Activated CD4-positive, alpha-beta memory T cell treated with anti-CD3 and anti-CD28 coated beads for 36 hours (primary cell): ENCODE measurements around the gene U2AF2. TPM values are rescaled to one million over a fixed set of nuclear protein-coding genes. Genes with fewer than 3 reads are reported as not detected.
A peak's percentile ranks its signal among the peaks of the same experiment; 100 is the strongest.

Source experiments
- CTCF ChIA-PET: fragments of 350-600 bp; sonication (Branson Sonifier 250); formaldehyde crosslinking; loops from one replicate; lab custom pipeline; 2021; ENCODE audit warnings: antibody characterized with exemption, inconsistent platforms; lab: Charles Lee
- POLR2A ChIA-PET: fragments of 350-600 bp; sonication (Branson Sonifier 250); formaldehyde crosslinking; loops from one replicate; lab custom pipeline; 2021; ENCODE audit warnings: antibody characterized with exemption; lab: Charles Lee
- DNase-seq: peaks from one replicate; pipeline ENCODE4 v3.0.0-alpha.2; 2020
- H3K27ac Mint-ChIP-seq: one replicate; pipeline ENCODE4 v1.8.0; 2021; ENCODE audit warnings: mixed read lengths
- H3K27me3 Mint-ChIP-seq: one replicate; pipeline ENCODE4 v1.8.0; 2021; ENCODE audit warnings: mixed read lengths
- H3K36me3 Mint-ChIP-seq: one replicate; pipeline ENCODE4 v1.8.0; 2021; ENCODE audit warnings: mixed read lengths
- H3K4me1 Mint-ChIP-seq: one replicate; pipeline ENCODE4 v1.8.0; 2021; ENCODE audit warnings: low read depth, mixed read lengths
- H3K4me3 Mint-ChIP-seq: one replicate; pipeline ENCODE4 v1.8.0; 2021; ENCODE audit warnings: mild to moderate bottlenecking, mixed read lengths
- H3K9me3 Mint-ChIP-seq: one replicate; pipeline ENCODE4 v1.8.0; 2021; ENCODE audit warnings: mixed read lengths
- intact Hi-C: fragments of 100-400 bp; cut with micrococcal nuclease; formaldehyde crosslinking; loops from one replicate; pipeline ENCODE4 v1.15.1; 2023
- total RNA-seq, 2 experiments: library from RNA; stranded (reverse); gene quantifications; one replicate each; pipeline ENCODE4 v1.2.3, GENCODE V29; 2021

Gene U2AF2
- total RNA-seq, 2 experiments from 2014 or later: 249 to 251 TPM

DNA sequence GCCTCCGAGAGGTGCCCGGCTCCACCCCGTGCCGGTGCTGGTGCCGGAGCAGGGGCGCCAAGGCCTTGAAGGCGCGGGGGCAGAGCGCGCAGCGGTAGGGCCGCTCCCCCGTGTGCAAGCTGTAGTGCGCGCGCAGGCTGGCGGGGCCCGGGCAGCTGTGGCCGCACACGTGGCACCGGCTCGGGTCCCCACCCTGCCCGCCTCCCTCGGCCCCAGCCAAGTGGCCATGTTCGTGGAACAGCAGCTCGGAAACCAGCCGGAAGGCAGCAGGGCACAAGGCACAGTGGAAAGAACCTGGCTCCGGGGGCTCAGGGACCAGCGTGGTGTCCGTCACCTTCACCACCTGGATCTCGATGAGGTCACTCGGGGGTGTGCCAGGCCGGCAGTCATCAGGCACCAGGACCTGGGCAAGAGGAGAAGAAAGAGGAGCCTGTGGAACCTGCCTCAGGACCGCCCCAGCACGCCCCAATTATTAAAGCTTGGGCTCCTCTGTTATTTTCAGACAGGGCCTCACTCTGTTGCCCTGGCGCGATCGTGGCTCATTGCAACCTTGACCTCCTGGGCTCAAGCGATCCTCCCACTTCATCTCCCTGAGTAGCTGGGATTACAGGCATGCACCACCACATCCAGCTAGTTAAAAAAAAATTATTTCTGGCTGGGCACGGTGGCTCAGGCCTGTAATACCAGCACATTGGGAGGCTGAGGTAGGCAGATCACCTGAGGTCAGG, 32.4 kb upstream of the U2AF2 start:
- CTCF ChIA-PET: interaction anchor here (0.7 to 2.5 kb wide), 3 partner anchors 10 to 119 kb away, joined by 3 to 18 read pairs (median 4); partner anchors contain the start of gene ZNF865
- POLR2A ChIA-PET: no interaction called here
- no peaks in the 10 kb centered on the region for H3K9me3 Mint-ChIP-seq
- peaks cover 47% of the 10 kb centered on the region for H3K4me1 Mint-ChIP-seq
- no peak for DNase-seq
- intact Hi-C loops: no loop called here
- H3K4me3 Mint-ChIP-seq: no peak overlapping the region
- H3K36me3 Mint-ChIP-seq: peaks cover 9% of the 10 kb centered on the region
- no peaks in the 10 kb centered on the region for H3K27me3 Mint-ChIP-seq
- no peak overlapping the region for H3K27ac Mint-ChIP-seq

DNA sequence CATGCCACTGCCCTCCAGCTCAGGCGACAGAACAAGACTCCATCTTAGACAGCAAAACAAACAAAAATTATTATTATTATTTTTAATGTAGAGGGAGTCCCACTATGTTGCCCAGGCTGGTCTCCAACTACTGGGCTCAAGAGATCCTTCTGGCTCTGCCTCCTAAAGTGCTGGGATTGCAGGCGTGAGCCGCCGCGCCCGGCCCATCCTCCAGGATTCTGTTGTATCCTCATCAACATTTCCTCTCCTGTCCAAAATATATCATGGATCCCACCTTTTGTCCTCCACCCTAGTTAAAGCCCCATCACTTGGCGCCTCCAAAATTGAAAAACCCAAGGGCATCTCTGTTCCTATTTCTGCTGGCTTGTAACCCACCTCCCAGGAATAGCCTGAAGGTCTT, 31.7 kb upstream of the U2AF2 start:
- no peak for DNase-seq
- CTCF ChIA-PET: interaction anchor here (0.7 to 2.5 kb wide), 5 partner anchors 9 to 119 kb away, joined by 3 to 18 read pairs (median 9); partner anchors contain the start of gene ZNF865
- POLR2A ChIA-PET: no interaction called here
- intact Hi-C loops: no loop called here
- Mint-ChIP-seq H3K27ac (no peak overlapping the region), H3K27me3 (no peaks in the 10 kb centered on the region), H3K36me3 (peaks cover 6% of the 10 kb centered on the region), H3K4me3 (no peak overlapping the region), H3K4me1 (peaks cover 47% of the 10 kb centered on the region), H3K9me3 (no peaks in the 10 kb centered on the region)

DNA sequence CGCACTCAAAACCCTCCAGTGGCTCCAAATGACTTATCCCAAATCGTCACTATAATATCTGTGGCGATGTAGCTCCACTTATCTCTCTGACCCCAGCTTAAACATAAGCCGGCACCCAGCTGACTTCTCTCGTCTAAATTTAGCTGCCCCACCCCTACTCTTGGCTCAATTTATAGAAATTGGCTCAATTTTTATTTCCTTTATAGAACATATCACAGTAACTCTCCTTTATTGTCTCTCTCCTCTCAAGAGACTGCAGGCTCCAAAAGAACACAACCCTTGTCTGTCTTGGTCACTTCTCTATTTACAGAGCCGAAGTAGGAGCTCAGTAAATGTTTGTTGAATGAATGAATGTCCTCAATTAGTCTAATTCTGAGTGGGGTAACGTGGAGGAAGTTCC, 31.3 kb upstream of the U2AF2 start:
- Mint-ChIP-seq H3K4me1 (peaks cover 47% of the 10 kb centered on the region), H3K27ac (no peak overlapping the region), H3K4me3 (no peak overlapping the region), H3K36me3 (peaks cover 6% of the 10 kb centered on the region), H3K9me3 (no peaks in the 10 kb centered on the region), H3K27me3 (no peaks in the 10 kb centered on the region)
- POLR2A ChIA-PET: interaction anchor here (1.9 to 2.4 kb wide), 2 partner anchors 24 to 31 kb away, joined by 6 to 20 read pairs; partner anchors contain the start of genes FIZ1, U2AF2 and ZNF524
- CTCF ChIA-PET: interaction anchor here (1.3 to 2.5 kb wide), 4 partner anchors 9 to 120 kb away, joined by 3 to 18 read pairs (median 10); partner anchors contain the start of gene ZNF865
- DNase-seq: no peak
- intact Hi-C loops: no loop called here

DNA sequence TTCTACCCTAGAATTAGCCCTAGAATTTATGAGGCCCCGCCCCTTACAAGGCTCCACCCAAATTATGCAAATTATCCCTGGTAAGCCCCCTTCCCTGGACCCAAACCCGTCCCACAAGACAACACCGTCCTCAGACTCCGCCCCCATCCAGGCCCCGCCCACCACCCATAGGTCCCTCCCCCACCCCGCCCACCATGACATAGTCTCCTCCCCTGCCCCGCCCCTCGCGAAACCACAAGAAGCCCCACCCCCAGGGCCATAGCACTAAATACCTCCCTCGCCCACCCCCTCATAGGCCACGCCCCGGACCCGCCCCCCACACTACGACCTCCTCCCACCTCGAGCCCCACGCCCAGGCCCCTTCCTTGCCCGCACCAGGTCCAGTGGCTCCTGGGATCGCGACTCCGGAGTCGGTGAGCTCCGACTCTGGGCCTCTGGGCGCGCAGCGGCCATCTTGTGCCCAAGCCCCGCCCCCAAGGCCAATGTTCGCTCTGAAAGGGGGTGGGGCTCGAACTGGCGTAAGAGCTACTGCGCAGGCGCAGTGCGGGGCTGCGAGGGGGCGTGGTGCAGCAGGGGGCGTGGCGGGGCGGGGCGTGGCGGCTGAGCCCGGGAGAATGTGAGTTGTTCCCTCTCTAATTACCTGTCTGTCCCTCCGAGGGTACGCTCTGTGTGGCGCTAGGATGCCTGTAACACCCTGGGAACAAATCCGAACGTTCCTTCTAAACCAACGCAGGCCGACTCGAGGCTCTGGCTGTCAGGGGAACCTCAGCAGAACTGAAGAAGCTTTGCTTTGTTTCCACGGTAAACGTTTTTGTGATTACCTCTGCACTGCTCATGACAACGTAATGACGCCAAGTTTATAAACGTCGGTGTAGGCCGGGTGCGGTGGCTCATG, 30.5 kb upstream of the U2AF2 start, which contains the start of gene ZNF784:
TSS of gene ZNF784 (minus strand) at position 458 of the 895 bp plus-strand sequence. CDS start at position 453, 5 bp downstream.
- DNase-seq: peak; percentile 94
- CTCF ChIA-PET: interaction anchor here (0.6 to 3.3 kb wide), 13 partner anchors 9 to 381 kb away, joined by 3 to 26 read pairs (median 4); partner anchors contain the start of genes KMT5C, PPP6R1, ZNF581 and ZNF865
- intact Hi-C loops: loop anchor here (1.0 kb wide), 4 partner anchors 8 to 44 kb away; partner anchors contain the start of genes FIZ1, ZNF579 and ZNF865
- Mint-ChIP-seq H3K4me3 (peak within 1 kb of the TSS; percentile 83), H3K27me3 (no peaks in the 10 kb centered on the region), H3K27ac (peak within 1 kb of the TSS; percentile 94), H3K36me3 (peaks cover 6% of the 10 kb centered on the region), H3K4me1 (peaks cover 46% of the 10 kb centered on the region), H3K9me3 (no peaks in the 10 kb centered on the region)
- POLR2A ChIA-PET: interaction anchor here (0.9 to 2.4 kb wide), 6 partner anchors 9 to 148 kb away, joined by 4 to 20 read pairs (median 6); partner anchors contain the start of genes FIZ1, U2AF2, ZNF524 and ZNF628

DNA sequence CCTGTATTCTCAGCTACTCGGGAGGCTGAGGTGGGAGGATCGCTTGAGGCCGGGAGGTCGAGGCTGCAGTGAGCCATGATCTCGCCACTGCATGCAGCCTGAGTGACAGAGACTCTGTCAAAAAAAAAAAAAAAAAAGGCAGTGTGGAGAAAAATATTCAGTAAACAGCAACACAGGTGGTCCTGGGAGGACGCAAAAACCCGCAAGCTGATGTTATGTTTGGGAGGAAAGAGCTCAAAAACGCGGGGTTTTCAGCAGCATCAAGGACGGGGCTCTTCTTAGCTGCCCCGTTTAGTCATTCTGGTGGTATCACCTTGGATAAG, 29.9 kb upstream of the U2AF2 start:
- H3K27me3 Mint-ChIP-seq: no peaks in the 10 kb centered on the region
- H3K27ac Mint-ChIP-seq: peak overlapping the region; percentile 94
- POLR2A ChIA-PET: interaction anchor here (0.6 to 2.4 kb wide), 7 partner anchors 8 to 148 kb away, joined by 3 to 20 read pairs (median 5); partner anchors contain the start of genes FIZ1, U2AF2, ZNF524 and ZNF628
- H3K36me3 Mint-ChIP-seq: peaks cover 6% of the 10 kb centered on the region
- H3K4me3 Mint-ChIP-seq: peak overlapping the region; percentile 83
- intact Hi-C loops: no loop called here
- no peaks in the 10 kb centered on the region for H3K9me3 Mint-ChIP-seq
- peaks cover 41% of the 10 kb centered on the region for H3K4me1 Mint-ChIP-seq
- no peak for DNase-seq
- CTCF ChIA-PET: interaction anchor here (0.6 to 3.3 kb wide), 13 partner anchors 8 to 366 kb away, joined by 3 to 26 read pairs (median 6); partner anchors contain the start of genes KMT5C, PPP6R1, ZNF581 and ZNF865

DNA sequence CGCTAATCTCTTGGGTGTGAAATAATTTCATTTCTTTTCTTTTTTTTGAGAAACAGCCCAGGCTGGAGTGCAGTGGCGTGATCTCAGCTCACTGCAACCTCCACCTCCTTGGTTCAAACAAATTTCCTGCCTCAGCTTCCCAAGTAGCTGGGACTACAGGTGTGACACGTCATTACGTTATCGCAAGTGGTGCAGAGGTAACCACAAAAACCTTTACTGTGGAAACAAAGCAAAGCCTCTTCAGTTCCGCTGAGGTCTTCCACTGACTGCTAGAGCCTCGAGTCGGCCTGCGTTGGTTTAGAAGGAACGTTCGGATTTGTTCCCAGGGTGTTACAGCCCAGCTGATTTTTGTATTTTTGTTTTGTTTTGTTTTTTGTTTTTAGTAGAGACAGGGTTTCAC, 28.5 kb upstream of the U2AF2 start:
- H3K9me3 Mint-ChIP-seq: no peaks in the 10 kb centered on the region
- intact Hi-C loops: loop anchor here (1.0 kb wide), 1 partner anchor 28 kb away; no protein-coding TSS in a partner anchor
- H3K27me3 Mint-ChIP-seq: no peaks in the 10 kb centered on the region
- peak overlapping the region; percentile 71 for H3K27ac Mint-ChIP-seq
- no peaks in the 10 kb centered on the region for H3K36me3 Mint-ChIP-seq
- DNase-seq: peak; percentile 76
- H3K4me1 Mint-ChIP-seq: peaks cover 28% of the 10 kb centered on the region
- ChIA-PET POLR2A (interaction anchor here (1.0 to 2.0 kb wide), 5 partner anchors 9 to 371 kb away, joined by 3 to 5 read pairs (median 4); partner anchors contain the start of genes FIZ1, ZNF580 and ZNF865), CTCF (interaction anchor here (1.0 to 3.3 kb wide), 10 partner anchors 12 to 538 kb away, joined by 3 to 26 read pairs (median 6); partner anchors contain the start of gene ZNF865)
- H3K4me3 Mint-ChIP-seq: peak overlapping the region; percentile 42

DNA sequence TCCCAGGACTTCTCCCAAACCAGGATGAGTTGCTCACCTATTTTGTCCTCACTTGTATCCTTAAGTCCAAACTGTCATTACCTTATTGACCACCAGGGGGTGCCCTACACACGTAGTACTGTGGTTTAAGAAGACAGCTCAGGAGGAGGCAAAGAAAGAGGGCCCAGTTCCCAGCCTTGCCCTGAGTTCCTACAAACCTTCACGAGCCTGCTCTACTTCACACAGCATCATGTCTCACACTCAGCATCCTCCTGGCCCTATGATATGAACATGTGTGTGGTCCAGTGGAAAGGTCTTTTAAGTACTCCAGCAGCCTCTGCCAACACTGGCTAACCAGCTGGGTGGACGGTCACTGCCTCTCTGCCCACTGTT, 22.4 kb upstream of the U2AF2 start:
- no peak overlapping the region for H3K27ac Mint-ChIP-seq
- H3K9me3 Mint-ChIP-seq: no peaks in the 10 kb centered on the region
- DNase-seq: peak; percentile 88
- peaks cover 5% of the 10 kb centered on the region for H3K36me3 Mint-ChIP-seq
- peaks cover 39% of the 10 kb centered on the region for H3K4me1 Mint-ChIP-seq
- H3K4me3 Mint-ChIP-seq: no peak overlapping the region
- ChIA-PET CTCF (interaction anchor here (0.7 to 3.8 kb wide), 45 partner anchors 8 to 701 kb away, joined by 3 to 36 read pairs (median 5); partner anchors contain the start of genes CCDC106, FIZ1, ISOC2 and PPP1R12C), POLR2A (interaction anchor here (0.6 to 2.1 kb wide), 6 partner anchors 10 to 373 kb away, joined by 3 to 6 read pairs (median 4); partner anchors contain the start of genes FIZ1, PPP6R1, UBE2S and ZNF581)
- intact Hi-C loops: loop anchor here (1.0 to 5.0 kb wide), 3 partner anchors 8 to 165 kb away; partner anchors contain the start of gene ZNF784
- no peaks in the 10 kb centered on the region for H3K27me3 Mint-ChIP-seq

DNA sequence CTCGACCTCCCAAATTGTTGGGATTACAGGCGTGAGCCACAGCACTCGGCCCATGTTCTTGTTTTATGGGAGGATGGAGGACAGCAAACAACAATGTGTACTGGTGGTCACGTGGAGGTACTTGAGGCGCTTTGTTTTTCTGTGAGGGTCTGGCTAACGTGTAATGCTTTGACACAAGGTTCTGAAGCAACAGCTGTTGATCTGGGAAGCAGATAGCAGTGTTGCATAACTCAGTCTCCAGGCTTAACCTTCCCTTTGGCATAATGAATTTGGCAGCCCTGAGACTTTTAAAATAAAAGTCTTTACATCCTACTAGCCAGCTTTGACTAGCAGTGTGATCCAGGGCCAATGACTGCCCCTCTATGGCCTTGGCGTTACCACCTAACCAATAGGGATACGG, 21.0 kb upstream of the U2AF2 start:
- Mint-ChIP-seq H3K9me3 (no peaks in the 10 kb centered on the region), H3K27ac (peak overlapping the region; percentile 99), H3K36me3 (peaks cover 9% of the 10 kb centered on the region), H3K4me1 (peaks cover 49% of the 10 kb centered on the region), H3K4me3 (peak overlapping the region; percentile 99), H3K27me3 (no peaks in the 10 kb centered on the region)
- ChIA-PET CTCF (interaction anchor here (0.9 to 3.8 kb wide), 19 partner anchors 9 to 439 kb away, joined by 3 to 36 read pairs (median 16); partner anchors contain the start of genes CCDC106, KMT5C, U2AF2 and ZNF579), POLR2A (interaction anchor here (0.8 to 2.1 kb wide), 5 partner anchors 9 to 507 kb away, joined by 3 to 6 read pairs (median 4); partner anchors contain the start of genes FIZ1, ZNF581 and ZNF784)
- no peak for DNase-seq
- intact Hi-C loops: loop anchor here (2.0 to 5.0 kb wide), 2 partner anchors 41 to 167 kb away; partner anchors contain the start of gene EPN1

DNA sequence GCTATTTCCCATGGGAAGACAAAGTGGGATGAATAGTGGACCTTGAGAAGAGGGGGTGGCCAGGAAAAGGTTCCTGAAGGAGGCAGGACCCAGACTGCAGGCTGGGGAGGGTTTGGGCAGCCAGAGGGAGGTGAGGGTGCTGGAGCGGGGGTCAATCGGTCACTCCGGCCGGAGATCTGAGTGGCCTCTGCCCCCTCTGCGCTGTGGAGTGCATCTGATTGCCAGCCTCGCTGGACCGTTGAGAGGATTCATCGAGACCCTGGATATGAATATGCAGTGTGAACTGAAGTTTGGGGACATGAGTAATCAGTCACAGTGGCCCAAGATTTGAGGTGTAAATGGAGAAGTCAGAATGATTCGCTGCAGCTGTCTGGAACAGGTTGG, 19.5 kb upstream of the U2AF2 start:
- peaks cover 13% of the 10 kb centered on the region for H3K36me3 Mint-ChIP-seq
- peak overlapping the region; percentile 99 for H3K4me3 Mint-ChIP-seq
- H3K4me1 Mint-ChIP-seq: peaks cover 61% of the 10 kb centered on the region
- ChIA-PET CTCF (interaction anchor here (0.6 to 5.0 kb wide), 6 partner anchors 10 to 174 kb away, joined by 3 to 26 read pairs (median 4); partner anchors contain the start of genes ISOC2, ZNF784 and ZNF865), POLR2A (interaction anchor here (1.0 to 1.6 kb wide), 3 partner anchors 9 to 150 kb away, joined by 3 to 5 read pairs (median 5); partner anchors contain the start of gene NAT14)
- peaks cover 2% of the 10 kb centered on the region for H3K9me3 Mint-ChIP-seq
- H3K27ac Mint-ChIP-seq: peak overlapping the region; percentile 99
- no peaks in the 10 kb centered on the region for H3K27me3 Mint-ChIP-seq
- intact Hi-C loops: loop anchor here (1.0 to 2.0 kb wide), 2 partner anchors 8 to 39 kb away; partner anchors contain the start of genes EPN1 and ZNF581
- peak; percentile 53 for DNase-seq

DNA sequence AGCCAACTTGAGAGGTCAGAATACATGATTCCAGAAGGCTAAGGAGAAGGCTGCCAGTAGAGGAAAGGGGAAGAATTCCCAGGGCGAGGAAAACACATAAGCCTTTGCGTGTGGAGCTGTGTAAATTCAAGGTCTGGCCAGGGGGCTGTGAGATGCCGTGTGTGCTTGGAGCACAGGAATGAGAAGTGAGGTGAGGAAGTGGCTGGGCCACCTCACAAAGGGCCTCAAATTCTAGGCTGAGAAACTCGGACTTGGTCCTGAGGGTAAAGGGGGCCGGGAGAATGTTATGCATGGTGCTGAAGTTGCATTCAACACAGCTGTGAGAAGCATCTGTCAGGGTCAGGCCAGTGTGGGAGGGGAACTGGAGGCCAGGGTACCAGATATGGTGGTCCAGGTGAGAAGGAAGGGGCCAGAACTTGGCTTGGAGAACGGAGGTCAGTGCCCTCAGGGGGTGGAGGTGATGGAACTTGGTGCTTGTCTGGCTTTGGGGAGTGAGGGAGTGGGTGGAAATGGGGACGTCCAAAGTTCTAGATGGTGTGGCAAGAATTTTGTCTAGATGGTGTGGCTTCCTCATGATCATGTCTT, 18.9 kb upstream of the U2AF2 start:
- Mint-ChIP-seq H3K36me3 (peaks cover 13% of the 10 kb centered on the region), H3K4me3 (peak overlapping the region; percentile 99), H3K9me3 (peaks cover 2% of the 10 kb centered on the region), H3K4me1 (peaks cover 64% of the 10 kb centered on the region), H3K27me3 (no peaks in the 10 kb centered on the region), H3K27ac (peak overlapping the region; percentile 99)
- CTCF ChIA-PET: interaction anchor here (1.0 to 5.0 kb wide), 6 partner anchors 10 to 132 kb away, joined by 4 to 26 read pairs (median 6); partner anchors contain the start of genes FIZ1 and ZNF784
- intact Hi-C loops: loop anchor here (1.0 to 2.0 kb wide), 2 partner anchors 7 to 39 kb away; partner anchors contain the start of genes EPN1 and ZNF581
- POLR2A ChIA-PET: interaction anchor here (0.5 to 1.6 kb wide), 3 partner anchors 132 to 389 kb away, joined by 3 to 8 read pairs (median 3); partner anchors contain the start of gene NAT14
- DNase-seq: no peak
